Measurements from ENCODE around the gene PTTG1.

PTTG1 gene

GRCh38 chr5:160397492-160397891, 24.2 kb upstream of the PTTG1 start:
- ChIA-PET CTCF (interaction anchor here (1.5 kb wide), 1 partner anchor 375 kb away, joined by 3 read pairs; no protein-coding TSS in a partner anchor), POLR2A (no interaction called here)
- Histone ChIP-seq H3K27ac (ENCODE audit: insufficient read depth in 1 of 2, low read depth in 1 of 2, low read length in 2 of 2, poor library complexity in 1 of 2, severe bottlenecking in 2 of 2) (no peak overlapping the region), H3K36me3 (ENCODE audit: control insufficient read depth in 4 of 4, insufficient read depth in 4 of 4, low read length in 3 of 4) (peaks cover 0 to 14% (median 7%) of the 10 kb centered on the region in 4 experiments), H3K4me1 (ENCODE audit: control extremely low read depth in 1 of 4, control insufficient read depth in 4 of 4, insufficient read depth in 4 of 4, low read length in 3 of 4) (peaks cover 5 to 8% (median 7%) of the 10 kb centered on the region in 4 experiments), H3K9me3 (ENCODE audit: control extremely low read depth in 1 of 5, control insufficient read depth in 4 of 5, insufficient read depth in 2 of 5, low read depth in 1 of 5, low read length in 4 of 5) (no peaks in the 10 kb centered on the region), H3K27me3 (replicated peaks in 2 of 5; ENCODE audit: control insufficient read depth in 4 of 5, insufficient read depth in 5 of 5, low read length in 4 of 5) (no peaks in the 10 kb centered on the region), H3K4me3 (ENCODE audit: control insufficient read depth in 1 of 7, extremely low read depth in 1 of 7, insufficient read depth in 4 of 7, low read depth in 2 of 7, low read length in 6 of 7) (no peak overlapping the region)
- WGBS (ENCODE audit: insufficient coverage), result no CpG with 5 or more reads among the region's 1 CpG
- DNase-seq, result no peak

GRCh38 chr5:160398806-160399205, 22.8 kb upstream of the PTTG1 start:
- H3K36me3 ChIP-seq (ENCODE audit: control insufficient read depth in 4 of 4, insufficient read depth in 4 of 4, low read length in 3 of 4), result peaks cover 6 to 23% (median 16%) of the 10 kb centered on the region in 4 experiments
- ChIA-PET CTCF (no interaction called here), POLR2A (no interaction called here)
- DNase-seq, result no peak
- H3K4me3 ChIP-seq (ENCODE audit: control insufficient read depth in 1 of 7, extremely low read depth in 1 of 7, insufficient read depth in 4 of 7, low read depth in 2 of 7, low read length in 6 of 7), result peak overlapping the region in 4 of 7 experiments; percentile 70 to 86 (median 83)
- peaks cover 5 to 8% (median 7%) of the 10 kb centered on the region in 4 experiments for H3K4me1 ChIP-seq (ENCODE audit: control extremely low read depth in 1 of 4, control insufficient read depth in 4 of 4, insufficient read depth in 4 of 4, low read length in 3 of 4)
- no peaks in the 10 kb centered on the region for H3K27me3 ChIP-seq (replicated peaks in 2 of 5; ENCODE audit: control insufficient read depth in 4 of 5, insufficient read depth in 5 of 5, low read length in 4 of 5)
- no CpG with 5 or more reads among the region's 4 CpGs for WGBS (ENCODE audit: insufficient coverage)
- H3K9me3 ChIP-seq (ENCODE audit: control extremely low read depth in 1 of 5, control insufficient read depth in 4 of 5, insufficient read depth in 2 of 5, low read depth in 1 of 5, low read length in 4 of 5), result no peaks in the 10 kb centered on the region
- peak overlapping the region in 1 of 2 experiments; percentile 82 for H3K27ac ChIP-seq (ENCODE audit: insufficient read depth in 1 of 2, low read depth in 1 of 2, low read length in 2 of 2, poor library complexity in 1 of 2, severe bottlenecking in 2 of 2)

GRCh38 chr5:160399402-160400353, 22.0 kb upstream of the PTTG1 start, which contains the start of gene FAM200C:
TSS of gene FAM200C (minus strand) at chr5:160400054. CDS start at chr5:160395490, 4,564 bp downstream.
- Histone ChIP-seq H3K4me1 (ENCODE audit: control extremely low read depth in 1 of 4, control insufficient read depth in 4 of 4, insufficient read depth in 4 of 4, low read length in 3 of 4) (peaks cover 5 to 8% (median 7%) of the 10 kb centered on the region in 4 experiments), H3K27ac (ENCODE audit: insufficient read depth in 1 of 2, low read depth in 1 of 2, low read length in 2 of 2, poor library complexity in 1 of 2, severe bottlenecking in 2 of 2) (peak within 1 kb of the TSS; percentile 71 to 82), H3K36me3 (ENCODE audit: control insufficient read depth in 4 of 4, insufficient read depth in 4 of 4, low read length in 3 of 4) (peaks cover 7 to 32% (median 21%) of the 10 kb centered on the region in 4 experiments), H3K27me3 (replicated peaks in 2 of 5; ENCODE audit: control insufficient read depth in 4 of 5, insufficient read depth in 5 of 5, low read length in 4 of 5) (no peaks in the 10 kb centered on the region), H3K4me3 (ENCODE audit: control insufficient read depth in 1 of 7, extremely low read depth in 1 of 7, insufficient read depth in 4 of 7, low read depth in 2 of 7, low read length in 6 of 7) (peak within 1 kb of the TSS; percentile 70 to 89 (median 83)), H3K9me3 (ENCODE audit: control extremely low read depth in 1 of 5, control insufficient read depth in 4 of 5, insufficient read depth in 2 of 5, low read depth in 1 of 5, low read length in 4 of 5) (no peaks in the 10 kb centered on the region)
- ChIA-PET POLR2A (interaction anchor here (0.6 kb wide), 4 partner anchors 11 to 312 kb away, joined by 3 to 4 read pairs (median 3); no protein-coding TSS in a partner anchor), CTCF (interaction anchor here (0.6 kb wide), 1 partner anchor 377 kb away, joined by 3 read pairs; no protein-coding TSS in a partner anchor)
- DNase-seq, result peak; percentile 83 to 88 (median 85)
- WGBS (ENCODE audit: insufficient coverage), result under 1% methylated on average over 27 of the region's 41 CpGs

- peaks cover 3 to 12% (median 8%) of the 10 kb centered on the region in 4 experiments for H3K36me3 ChIP-seq (ENCODE audit: control insufficient read depth in 4 of 4, insufficient read depth in 4 of 4, low read length in 3 of 4)
- CTCF ChIA-PET, result interaction anchor here (0.6 to 3.2 kb wide), 6 partner anchors 10 to 25 kb away, joined by 3 to 8 read pairs (median 4); no protein-coding TSS in a partner anchor
- peak within 1 kb of the TSS; percentile 65 to 99 (median 96) for H3K4me3 ChIP-seq (ENCODE audit: control insufficient read depth in 1 of 7, extremely low read depth in 1 of 7, insufficient read depth in 4 of 7, low read depth in 2 of 7, low read length in 6 of 7)
- no peaks in the 10 kb centered on the region for H3K9me3 ChIP-seq (ENCODE audit: control extremely low read depth in 1 of 5, control insufficient read depth in 4 of 5, insufficient read depth in 2 of 5, low read depth in 1 of 5, low read length in 4 of 5)
- no peaks in the 10 kb centered on the region for H3K27me3 ChIP-seq (replicated peaks in 2 of 5; ENCODE audit: control insufficient read depth in 4 of 5, insufficient read depth in 5 of 5, low read length in 4 of 5)
- peaks cover 26 to 54% (median 44%) of the 10 kb centered on the region in 4 experiments for H3K4me1 ChIP-seq (ENCODE audit: control extremely low read depth in 1 of 4, control insufficient read depth in 4 of 4, insufficient read depth in 4 of 4, low read length in 3 of 4)
- peak; percentile 98 to 99 (median 99) for DNase-seq
- WGBS (ENCODE audit: insufficient coverage), result under 1% methylated on average over 43 of the region's 48 CpGs
- peak within 1 kb of the TSS; percentile 95 to 98 for H3K27ac ChIP-seq (ENCODE audit: insufficient read depth in 1 of 2, low read depth in 1 of 2, low read length in 2 of 2, poor library complexity in 1 of 2, severe bottlenecking in 2 of 2)
- POLR2A ChIA-PET, result interaction anchor here (1.0 to 1.6 kb wide), 2 partner anchors 26 to 49 kb away, joined by 4 to 6 read pairs; no protein-coding TSS in a partner anchor
Measured at GRCh38 chr5:160418561-160419457, 2.8 kb upstream of the PTTG1 start, which contains the start of gene SLU7. TSS of gene SLU7 (minus strand) at chr5:160419081. CDS start at chr5:160415294, 3,787 bp downstream.

- H3K4me3 ChIP-seq (ENCODE audit: control insufficient read depth in 1 of 7, extremely low read depth in 1 of 7, insufficient read depth in 4 of 7, low read depth in 2 of 7, low read length in 6 of 7), result peak overlapping the region in 6 of 7 experiments; percentile 80 to 99 (median 96)
- peak overlapping the region; percentile 95 to 98 for H3K27ac ChIP-seq (ENCODE audit: insufficient read depth in 1 of 2, low read depth in 1 of 2, low read length in 2 of 2, poor library complexity in 1 of 2, severe bottlenecking in 2 of 2)
- DNase-seq, result no peak
- H3K36me3 ChIP-seq (ENCODE audit: control insufficient read depth in 4 of 4, insufficient read depth in 4 of 4, low read length in 3 of 4), result peaks cover 0 to 10% (median 5%) of the 10 kb centered on the region in 4 experiments
- H3K27me3 ChIP-seq (replicated peaks in 2 of 5; ENCODE audit: control insufficient read depth in 4 of 5, insufficient read depth in 5 of 5, low read length in 4 of 5), result no peaks in the 10 kb centered on the region
- peaks cover 26 to 61% (median 46%) of the 10 kb centered on the region in 4 experiments for H3K4me1 ChIP-seq (ENCODE audit: control extremely low read depth in 1 of 4, control insufficient read depth in 4 of 4, insufficient read depth in 4 of 4, low read length in 3 of 4)
- CTCF ChIA-PET, result interaction anchor here (0.6 to 3.2 kb wide), 6 partner anchors 9 to 24 kb away, joined by 3 to 8 read pairs (median 4); no protein-coding TSS in a partner anchor
- H3K9me3 ChIP-seq (ENCODE audit: control extremely low read depth in 1 of 5, control insufficient read depth in 4 of 5, insufficient read depth in 2 of 5, low read depth in 1 of 5, low read length in 4 of 5), result no peaks in the 10 kb centered on the region
- WGBS (ENCODE audit: insufficient coverage), result 97% methylated on average over 5 of the region's 11 CpGs
- POLR2A ChIA-PET, result interaction anchor here (1.0 to 1.6 kb wide), 2 partner anchors 27 to 48 kb away, joined by 4 to 6 read pairs; no protein-coding TSS in a partner anchor
Measured at GRCh38 chr5:160419458-160420330, 2.0 kb upstream of the PTTG1 start.

GRCh38 chr5:160420331-160420610, 1.4 kb upstream of the PTTG1 start:
- peak in 1 of 3 donors; percentile 24 for DNase-seq
- no peaks in the 10 kb centered on the region for H3K9me3 ChIP-seq (ENCODE audit: control extremely low read depth in 1 of 5, control insufficient read depth in 4 of 5, insufficient read depth in 2 of 5, low read depth in 1 of 5, low read length in 4 of 5)
- no peaks in the 10 kb centered on the region for H3K27me3 ChIP-seq (replicated peaks in 2 of 5; ENCODE audit: control insufficient read depth in 4 of 5, insufficient read depth in 5 of 5, low read length in 4 of 5)
- peak overlapping the region in 2 of 7 experiments; percentile 98 to 99 for H3K4me3 ChIP-seq (ENCODE audit: control insufficient read depth in 1 of 7, extremely low read depth in 1 of 7, insufficient read depth in 4 of 7, low read depth in 2 of 7, low read length in 6 of 7)
- H3K27ac ChIP-seq (ENCODE audit: insufficient read depth in 1 of 2, low read depth in 1 of 2, low read length in 2 of 2, poor library complexity in 1 of 2, severe bottlenecking in 2 of 2), result peak overlapping the region; percentile 95 to 98
- POLR2A ChIA-PET, result no interaction called here
- CTCF ChIA-PET, result interaction anchor here (0.7 to 3.2 kb wide), 3 partner anchors 9 to 60 kb away, joined by 3 to 8 read pairs (median 4); no protein-coding TSS in a partner anchor
- H3K4me1 ChIP-seq (ENCODE audit: control extremely low read depth in 1 of 4, control insufficient read depth in 4 of 4, insufficient read depth in 4 of 4, low read length in 3 of 4), result peaks cover 26 to 67% (median 48%) of the 10 kb centered on the region in 4 experiments
- peaks cover 0 to 12% (median 3%) of the 10 kb centered on the region in 4 experiments for H3K36me3 ChIP-seq (ENCODE audit: control insufficient read depth in 4 of 4, insufficient read depth in 4 of 4, low read length in 3 of 4)
